Measurements from ENCODE around the gene VSNL1.

VSNL1 gene

DNA sequence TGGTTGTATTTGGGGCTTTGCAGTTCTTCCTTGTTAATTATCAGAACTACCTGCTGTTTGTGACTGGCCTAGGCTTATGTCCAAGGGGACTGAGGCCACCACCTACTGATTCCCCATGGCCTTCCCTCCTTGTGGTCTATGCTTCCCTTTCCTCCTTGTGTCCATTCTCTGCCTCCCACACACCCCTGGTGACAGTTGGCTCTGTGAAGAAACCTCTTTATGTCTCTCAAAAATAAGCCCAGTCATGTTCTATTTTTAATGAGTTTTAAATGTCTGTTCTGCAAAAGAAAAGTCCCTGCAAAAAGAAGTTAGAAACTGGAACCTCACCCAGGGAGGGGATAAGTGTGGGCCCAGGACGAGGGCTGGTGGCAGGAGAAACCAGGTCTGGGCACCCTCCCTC lies 108.1 kb downstream of the VSNL1 start:
- no peak for DNase-seq

DNA sequence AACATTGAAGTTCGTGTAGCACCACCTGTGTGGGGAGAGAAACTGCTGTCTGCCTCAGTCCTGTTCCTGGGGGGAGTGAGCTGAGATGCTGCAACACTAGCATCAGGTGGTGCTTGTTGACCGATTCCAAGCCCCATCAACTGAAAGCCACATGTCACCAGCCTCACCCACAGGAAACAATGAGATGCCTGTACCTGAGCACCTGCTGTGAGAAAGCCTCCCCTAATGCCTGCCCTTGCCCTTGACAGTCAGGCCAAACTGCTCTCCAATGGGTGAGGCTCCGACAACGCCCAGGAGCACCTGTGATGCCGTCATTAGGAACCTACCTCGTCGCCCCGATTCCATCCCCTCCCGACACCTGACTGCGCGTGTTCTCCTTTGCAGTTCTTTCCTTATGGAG lies 108.5 kb downstream of the VSNL1 start:
- no peak for DNase-seq

DNA sequence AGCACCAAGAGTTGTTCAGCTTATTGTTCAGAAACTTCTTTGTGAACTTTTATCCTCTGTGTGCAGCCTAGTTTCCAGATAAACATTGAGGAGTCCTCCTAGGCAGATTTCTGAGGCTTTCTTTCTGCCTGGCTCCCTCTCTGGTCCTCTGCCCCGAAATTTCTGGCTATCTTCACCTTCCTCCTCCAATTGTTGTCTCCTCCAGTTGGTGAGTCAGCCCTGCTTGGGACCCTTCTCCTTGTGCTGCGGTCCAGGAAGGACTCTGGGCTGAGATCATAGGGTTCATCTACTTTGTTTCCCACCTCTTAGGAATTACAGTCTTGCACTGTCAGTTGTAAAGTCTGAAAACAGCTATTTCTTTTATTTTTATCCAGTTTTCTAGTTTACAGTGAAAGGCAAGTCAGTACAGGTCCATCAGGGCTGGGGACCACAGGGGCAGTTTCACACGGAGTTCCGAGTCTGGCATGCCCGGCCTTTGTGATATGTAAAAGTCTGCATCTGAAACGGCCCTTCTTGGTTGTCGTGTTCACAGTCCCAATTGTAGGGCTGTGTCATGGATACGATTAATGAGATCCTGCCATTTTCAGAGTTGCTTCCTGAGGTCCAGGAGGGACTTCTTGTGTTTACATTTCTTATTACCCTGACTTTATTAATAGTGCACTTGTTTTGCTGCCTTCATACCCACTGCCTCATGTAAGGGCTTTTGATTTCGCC lies 112.3 kb downstream of the VSNL1 start:
- no peak for DNase-seq

DNA sequence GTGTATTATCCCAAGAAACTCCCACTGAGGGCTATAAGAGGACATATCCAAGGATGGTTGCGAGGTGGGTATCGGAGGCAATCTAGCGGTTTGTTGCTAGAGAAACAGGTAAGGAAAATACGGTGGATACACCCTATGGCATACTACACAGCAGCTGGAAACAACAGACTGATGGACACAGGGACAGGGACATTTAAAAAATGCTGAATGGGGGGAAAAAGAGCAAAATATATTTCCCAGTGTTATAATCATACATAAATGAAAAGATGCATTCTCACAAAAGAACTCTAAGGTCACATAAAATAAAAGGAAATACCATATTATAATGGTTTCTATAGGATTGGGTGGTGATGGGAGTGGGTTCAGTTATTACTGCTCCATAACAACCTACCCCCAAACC lies 117.3 kb downstream of the VSNL1 start:
- DNase-seq: no peak

DNA sequence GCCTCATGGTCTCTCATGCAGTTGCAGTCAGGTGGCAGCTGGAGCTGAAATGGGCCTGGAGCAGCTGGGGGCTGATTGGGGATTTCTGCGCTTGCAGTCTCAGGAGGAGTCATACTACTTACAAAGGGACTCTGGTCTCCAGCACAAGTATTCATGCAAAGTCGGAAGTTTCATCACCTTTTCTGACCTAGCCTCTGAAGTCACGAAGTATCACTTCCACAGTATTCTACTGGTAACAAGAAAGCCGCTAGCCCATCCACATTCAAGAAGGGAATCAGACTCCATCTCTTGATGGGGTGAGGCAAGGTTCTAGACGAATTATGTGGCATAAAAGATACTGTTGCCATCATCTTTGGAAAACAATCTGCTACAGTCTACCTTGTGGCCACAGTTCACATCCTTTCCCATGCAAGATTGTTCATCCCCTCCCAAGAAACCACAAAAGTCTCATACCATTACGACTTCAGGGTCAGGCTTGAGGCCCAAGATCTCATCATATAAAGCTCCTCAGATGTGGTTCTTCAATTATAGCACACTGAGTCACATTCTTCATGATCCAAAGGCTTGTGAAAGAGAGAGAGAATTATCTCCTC lies 117.9 kb downstream of the VSNL1 start:
- DNase-seq: no peak

DNA sequence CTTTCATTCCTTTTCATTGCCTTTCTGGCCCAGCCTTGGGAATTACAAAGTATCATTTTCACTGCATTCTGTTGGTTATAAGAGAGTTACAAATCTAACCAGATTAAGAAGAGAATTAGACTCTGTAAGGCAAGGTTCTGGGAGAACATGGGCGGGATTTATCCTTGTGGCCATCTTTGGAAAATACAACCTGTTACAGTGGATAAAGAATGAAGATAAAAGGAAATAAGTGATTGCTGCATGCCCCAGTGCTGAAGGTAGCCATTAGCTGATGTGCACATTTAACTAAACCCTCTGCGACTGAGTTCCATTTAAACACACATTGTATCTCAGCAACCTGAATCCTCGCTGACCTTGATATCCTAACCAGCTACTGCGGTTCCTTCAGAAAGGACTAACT lies 119.7 kb downstream of the VSNL1 start:
- DNase-seq: no peak

DNA sequence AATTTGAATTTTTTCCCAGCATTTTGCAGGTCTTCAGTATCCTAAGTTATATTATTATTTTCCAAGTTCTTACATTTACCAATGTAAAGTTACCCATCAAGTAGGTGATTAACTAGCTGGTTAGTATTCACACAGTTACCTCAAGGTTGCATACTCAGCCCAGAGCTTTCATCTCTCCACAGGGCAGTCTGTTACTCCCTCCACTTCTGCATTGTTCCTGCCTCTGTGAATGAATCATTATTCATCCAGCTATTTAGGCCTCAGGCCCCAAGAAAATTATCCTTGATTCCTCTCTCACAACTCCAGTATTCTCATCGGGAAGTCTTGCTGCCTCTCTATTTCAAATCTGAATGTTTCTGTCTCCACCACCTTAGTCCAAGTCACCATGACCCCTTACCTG lies 121.0 kb downstream of the VSNL1 start:
- DNase-seq: no peak

DNA sequence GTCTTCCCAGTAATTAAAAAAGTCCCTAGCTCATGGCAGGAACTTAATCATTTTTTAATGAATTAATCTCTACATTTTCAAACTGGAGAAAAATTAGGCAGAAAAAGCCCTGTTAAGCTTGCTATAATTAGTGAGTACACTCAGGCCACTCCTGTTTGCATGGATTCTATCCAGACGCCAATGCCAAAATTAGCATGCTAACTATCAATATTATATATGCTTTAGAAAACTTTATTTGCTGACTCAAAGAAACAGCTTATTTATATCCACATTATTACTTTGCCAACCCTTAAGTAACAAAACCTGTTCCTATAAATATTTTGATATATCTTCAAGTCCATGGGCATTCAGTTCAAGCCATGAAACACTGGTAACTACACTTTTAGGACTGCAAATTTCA lies 122.2 kb downstream of the VSNL1 start:
- DNase-seq: no peak

DNA sequence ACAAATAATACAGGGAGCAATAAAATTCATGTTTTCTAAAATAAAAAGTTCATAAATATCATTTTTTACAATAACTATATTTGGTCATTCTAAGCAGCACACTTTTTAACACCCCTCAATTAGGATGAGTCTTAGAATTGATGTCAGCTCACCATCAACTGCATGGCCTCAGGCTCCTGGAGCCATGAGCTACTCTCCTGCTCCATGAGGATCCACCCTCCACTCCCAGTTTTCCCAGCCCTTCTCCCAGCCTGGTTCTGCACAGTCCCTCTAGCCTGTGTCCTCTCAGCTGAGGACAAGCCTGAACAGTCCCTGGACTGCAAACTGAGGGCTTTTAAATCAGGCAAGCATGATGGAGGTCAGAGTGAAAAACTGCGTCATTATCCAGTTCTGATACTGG lies 124.0 kb downstream of the VSNL1 start:
- no peak for DNase-seq

DNA sequence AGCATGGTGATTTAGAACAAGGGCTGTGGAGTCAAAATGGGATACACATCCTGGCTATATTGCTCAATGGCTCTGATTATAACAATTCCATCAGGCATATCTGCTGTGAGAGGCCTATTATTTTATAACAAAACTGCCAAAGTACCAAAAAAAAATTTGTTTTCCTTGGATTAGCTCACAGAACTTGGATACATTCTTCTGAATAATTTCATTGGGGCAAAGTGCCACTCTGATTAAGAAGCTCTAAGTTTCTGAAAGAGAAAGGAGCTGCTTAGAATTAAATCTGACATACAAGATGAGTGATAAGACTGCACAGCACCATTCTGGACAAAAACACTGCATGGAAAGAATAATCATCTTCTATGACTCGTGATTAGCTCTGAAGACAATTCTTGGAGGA lies 127.4 kb downstream of the VSNL1 start:
- DNase-seq: no peak

DNA sequence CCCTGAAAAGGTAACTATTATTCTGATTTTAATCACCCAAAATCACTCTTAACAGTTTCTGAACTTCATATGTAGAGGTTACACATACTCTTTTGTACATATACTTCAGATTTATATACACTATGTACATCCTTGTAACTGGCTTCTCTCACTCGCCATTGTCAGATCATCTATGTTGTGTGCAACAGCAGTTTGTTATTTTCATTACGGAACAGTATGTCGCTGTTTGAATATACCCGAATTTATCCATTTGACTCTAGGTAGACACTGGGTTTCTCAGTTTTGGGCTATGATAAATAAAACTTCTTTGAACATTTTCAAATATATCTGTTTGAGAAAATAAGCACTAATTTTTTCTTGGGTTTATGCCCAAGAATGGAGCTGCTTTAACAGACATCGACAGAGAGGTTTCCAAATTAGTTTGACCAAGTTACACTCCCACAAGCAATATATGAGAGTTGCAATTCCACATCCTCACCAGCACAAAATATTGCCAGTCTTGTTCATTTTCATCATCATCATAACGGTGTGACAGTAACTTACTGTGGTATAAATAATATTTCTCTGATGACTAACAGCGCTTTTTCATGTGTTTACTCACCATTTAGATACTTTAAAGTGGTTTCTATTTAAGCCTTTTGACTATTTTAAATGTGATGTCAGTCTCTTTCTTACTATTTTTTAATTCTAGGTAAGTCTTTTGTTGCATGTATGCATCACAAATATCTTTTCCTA lies 132.3 kb downstream of the VSNL1 start:
- no peak for DNase-seq

DNA sequence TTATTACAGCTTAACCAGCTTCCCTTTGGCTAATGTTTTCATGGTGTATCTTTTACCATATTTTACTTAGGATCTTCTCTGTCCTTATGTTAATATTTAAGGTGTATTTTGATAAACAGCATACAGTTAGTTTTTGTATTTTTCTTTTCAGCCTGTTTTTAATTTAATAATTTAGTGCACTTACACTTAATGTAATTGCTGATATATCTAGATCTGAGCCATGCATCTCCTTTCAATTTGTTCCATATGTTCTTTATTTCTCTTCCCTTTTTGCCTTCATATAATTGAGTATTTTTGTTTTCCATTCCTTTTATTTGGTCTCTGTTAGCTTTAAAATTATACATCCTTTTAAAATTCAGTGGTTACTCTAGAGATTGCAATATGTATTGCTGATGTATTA lies 134.3 kb downstream of the VSNL1 start:
- no peak for DNase-seq

DNA sequence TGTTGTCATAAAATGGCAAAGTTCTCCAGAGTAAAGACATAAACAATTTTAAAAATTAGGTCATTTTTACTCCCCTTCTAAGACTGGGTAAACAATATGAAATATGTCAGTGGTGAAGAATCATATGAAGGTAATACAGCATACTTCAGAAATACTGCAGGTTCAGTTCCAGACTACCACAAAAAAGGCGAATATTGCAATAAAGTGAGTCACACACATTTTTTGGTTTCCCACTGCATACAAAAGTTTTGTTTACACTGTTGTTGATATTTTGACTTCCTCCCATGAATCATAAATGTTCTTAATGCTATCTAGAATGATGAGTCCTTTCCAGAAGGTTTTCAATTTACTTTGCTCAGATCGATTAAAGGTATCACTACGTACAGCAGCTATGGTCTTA lies 139.6 kb downstream of the VSNL1 start:
- DNase-seq: no peak

DNA sequence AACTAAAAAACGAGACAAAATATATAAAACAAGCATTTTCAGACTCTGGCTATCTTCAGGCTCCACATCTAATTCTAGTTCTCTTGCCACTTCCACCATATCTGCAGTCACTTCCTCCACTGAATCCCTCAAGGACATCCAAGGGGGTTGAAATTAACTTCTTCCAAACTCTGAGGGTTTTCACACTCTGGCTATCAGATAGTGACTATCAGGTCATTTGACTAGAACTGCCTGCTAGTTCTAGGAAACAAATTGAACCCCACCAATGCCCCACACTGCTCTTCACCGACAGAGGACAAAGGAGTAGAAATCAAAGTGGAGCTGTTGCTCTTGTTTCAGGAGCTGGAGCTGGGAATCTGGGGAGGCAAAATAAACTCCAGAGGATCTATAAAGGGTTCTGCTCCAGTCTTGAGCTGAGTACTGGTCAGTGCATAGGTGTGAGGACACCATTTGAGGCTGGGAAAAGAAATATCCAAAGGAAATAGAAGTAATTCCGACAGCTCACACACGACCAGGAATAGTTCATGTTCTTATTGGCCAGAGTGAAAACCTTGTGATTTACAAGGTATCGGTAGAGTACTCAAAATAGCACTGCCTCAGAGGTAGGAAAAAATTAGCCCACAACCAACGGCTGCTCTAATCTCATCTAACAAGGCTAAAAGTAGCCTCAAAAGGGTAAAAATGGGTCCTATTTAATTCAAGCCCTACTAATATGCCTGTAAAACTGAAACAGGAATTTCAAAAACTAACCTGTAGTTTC lies 141.8 kb downstream of the VSNL1 start:
- DNase-seq: no peak

DNA sequence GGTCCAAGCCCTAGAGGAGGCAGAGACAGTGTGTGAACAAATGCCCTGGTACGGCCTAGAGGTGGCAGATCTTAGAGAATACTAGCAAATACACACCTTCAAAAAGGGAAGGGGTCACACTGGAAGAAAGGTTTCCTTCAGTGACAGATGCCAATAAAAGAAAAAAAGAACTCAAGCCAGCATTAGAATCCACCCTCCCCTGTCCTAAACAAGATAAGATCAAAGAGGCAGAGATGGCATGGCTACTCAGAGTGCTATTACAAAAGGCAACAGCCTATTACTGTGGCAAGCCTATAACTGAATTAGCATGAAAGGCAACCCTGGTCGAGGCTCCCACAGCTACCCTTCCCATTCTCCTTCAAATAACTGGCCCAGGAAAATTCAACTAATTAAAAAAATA lies 143.5 kb downstream of the VSNL1 start:
- DNase-seq: no peak

DNA sequence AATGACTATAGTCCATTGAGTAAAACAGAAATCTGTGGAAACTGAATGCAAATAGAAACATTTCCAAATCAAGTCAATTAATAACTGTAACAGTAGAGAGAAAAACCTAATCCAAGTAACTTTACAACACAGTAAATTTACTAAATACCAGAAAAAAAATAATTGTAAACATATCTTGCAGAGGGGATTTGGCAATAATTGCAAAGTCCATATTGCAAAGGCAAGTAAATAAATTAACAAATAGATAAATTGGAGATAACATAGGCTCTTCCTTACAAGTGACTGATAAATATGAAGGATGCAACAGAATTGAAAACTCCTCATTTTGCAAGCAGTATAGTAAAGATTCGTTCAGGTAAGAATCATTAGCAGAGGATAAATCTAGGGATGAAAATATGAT lies 148.1 kb downstream of the VSNL1 start:
- no peak for DNase-seq

DNA sequence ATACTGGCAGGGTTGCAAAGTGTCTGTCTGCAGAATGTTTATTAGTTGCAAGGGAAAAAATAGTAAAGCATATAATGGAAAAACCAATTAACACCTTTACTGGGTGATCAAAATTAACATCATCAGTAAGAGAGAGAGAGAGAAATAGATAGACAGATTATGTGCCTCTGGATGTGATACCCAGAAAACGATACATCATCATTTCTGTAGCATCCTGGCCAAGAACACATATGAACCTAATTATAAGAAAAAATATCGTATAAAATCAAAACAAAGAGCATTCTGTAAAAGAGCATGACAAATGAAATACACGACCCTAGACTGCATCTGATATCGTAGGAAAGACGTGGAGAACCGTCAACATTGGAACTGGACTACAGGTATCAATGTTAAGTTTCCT lies 148.5 kb downstream of the VSNL1 start:
- no peak for DNase-seq

DNA sequence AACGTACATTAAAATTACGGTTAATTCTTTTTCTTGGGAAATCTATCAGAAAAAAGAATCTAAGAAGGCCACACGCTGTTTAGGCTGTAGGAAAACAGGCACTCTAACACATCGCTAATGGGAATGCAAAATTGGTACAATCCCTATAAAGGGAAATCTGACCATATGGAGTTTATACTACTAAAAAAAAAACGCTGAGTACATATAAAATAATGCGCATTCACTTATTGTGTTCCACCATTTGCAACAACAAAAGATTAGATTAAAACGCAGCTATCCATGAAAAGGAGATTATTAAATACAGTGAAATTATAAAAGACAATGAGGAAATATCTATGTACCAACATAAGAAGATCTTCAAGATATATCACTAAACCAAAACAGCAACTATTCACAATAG lies 150.3 kb downstream of the VSNL1 start:
- no peak for DNase-seq
